DND-41 (cell line): ENCODE measurements around the gene PLEKHM3.

Experiments
- ATAC-seq: fragments of 200-7000 bp; cut with Tn5 transposase; 3 replicates; pipeline ENCODE4 v1.9.1; 2021; ENCODE audit warnings: low read depth; ENCODE audit not compliant: insufficient read depth
- DNase-seq: peaks from one replicate; pipeline ENCODE4 v3.0.0-alpha.2; 2020
- H2AFZ ChIP-seq: 2 replicates; pipeline ENCODE4 v1.6.0; 2012; ENCODE audit warnings: low read depth, low read length
- H3K27ac ChIP-seq: 2 replicates; pipeline ENCODE4 v1.5.1; 2012; ENCODE audit warnings: low read length, inconsistent platforms
- H3K27me3 ChIP-seq: fragments of 200-600 bp; sonication (generic); 2 replicates; pipeline ENCODE4 v1.6.0; 2012; ENCODE audit warnings: low read length, mild to moderate bottlenecking, inconsistent platforms; ENCODE audit not compliant: insufficient read depth, poor library complexity
- H3K36me3 ChIP-seq: 2 replicates; pipeline ENCODE4 v1.5.1; 2012; ENCODE audit warnings: low read length, inconsistent platforms; ENCODE audit not compliant: insufficient read depth
- H3K4me1 ChIP-seq: 2 replicates; pipeline ENCODE4 v1.5.1; 2012; ENCODE audit warnings: mild to moderate bottlenecking, low read length; ENCODE audit not compliant: insufficient read depth
- H3K4me2 ChIP-seq: 2 replicates; pipeline ENCODE4 v1.6.0; 2012; ENCODE audit warnings: mild to moderate bottlenecking, moderate library complexity, low read length, inconsistent platforms; ENCODE audit not compliant: insufficient read depth
- H3K4me3 ChIP-seq, 2 experiments: fragments of 200-600 bp in 1 of 2; shearing (Covaris generic) in 1 of 2; 2 replicates each; pipeline ENCODE4 v1.5.1; 2012 to 2016; ENCODE audit warnings: inconsistent platforms in 2 of 2, low read length in 2 of 2, mild to moderate bottlenecking in 2 of 2, low read depth in 1 of 2, moderate library complexity in 1 of 2
- H3K79me2 ChIP-seq: 2 replicates; pipeline ENCODE4 v1.6.0; 2012; ENCODE audit warnings: low read length, inconsistent platforms; ENCODE audit not compliant: insufficient read depth
- H3K9ac ChIP-seq: 2 replicates; pipeline ENCODE4 v1.6.0; 2012; ENCODE audit warnings: low read depth, mild to moderate bottlenecking, inconsistent platforms, low read length, moderate library complexity
- H3K9me3 ChIP-seq: 2 replicates; pipeline ENCODE4 v1.5.1; 2012; ENCODE audit warnings: low read length, moderate library complexity, mild to moderate bottlenecking, inconsistent platforms; ENCODE audit not compliant: insufficient read depth, severe bottlenecking
- H4K20me1 ChIP-seq: 2 replicates; pipeline ENCODE4 v1.6.0; 2012; ENCODE audit warnings: low read length; ENCODE audit not compliant: insufficient read depth
- CTCF ChIP-seq: IDR thresholded peaks from 2 replicates; pipeline ENCODE4 v1.5.1; 2012; ENCODE audit warnings: borderline replicate concordance, low read length, moderate library complexity, mild to moderate bottlenecking; ENCODE audit not compliant: poor library complexity, severe bottlenecking; ENCODE audit errors: extremely low read depth
- EZH2 ChIP-seq: IDR thresholded peaks from 3 replicates; pipeline ENCODE4 v1.6.1; 2012; ENCODE audit warnings: borderline replicate concordance, low read depth, mild to moderate bottlenecking, moderate library complexity, low read length, inconsistent platforms; ENCODE audit not compliant: severe bottlenecking

The PLEKHM3 gene

GRCh38 chr2:208062961-208063360, 37.6 kb upstream of the PLEKHM3 start:
- Histone ChIP-seq H3K9ac (no peak overlapping the region), H4K20me1 (no peaks in the 10 kb centered on the region), H3K79me2 (no peaks in the 10 kb centered on the region), H3K4me2 (no peak overlapping the region), H3K4me3 (no peak overlapping the region), H3K4me1 (no peaks in the 10 kb centered on the region), H2AFZ (no peak overlapping the region), H3K9me3 (no peaks in the 10 kb centered on the region), H3K27me3 (no peaks in the 10 kb centered on the region), H3K27ac (no peak overlapping the region), H3K36me3 (no peaks in the 10 kb centered on the region)
- TF ChIP-seq EZH2 (no peak), CTCF (no peak)
- DNase-seq, result no peak
- ATAC-seq, result no peak

DNA sequence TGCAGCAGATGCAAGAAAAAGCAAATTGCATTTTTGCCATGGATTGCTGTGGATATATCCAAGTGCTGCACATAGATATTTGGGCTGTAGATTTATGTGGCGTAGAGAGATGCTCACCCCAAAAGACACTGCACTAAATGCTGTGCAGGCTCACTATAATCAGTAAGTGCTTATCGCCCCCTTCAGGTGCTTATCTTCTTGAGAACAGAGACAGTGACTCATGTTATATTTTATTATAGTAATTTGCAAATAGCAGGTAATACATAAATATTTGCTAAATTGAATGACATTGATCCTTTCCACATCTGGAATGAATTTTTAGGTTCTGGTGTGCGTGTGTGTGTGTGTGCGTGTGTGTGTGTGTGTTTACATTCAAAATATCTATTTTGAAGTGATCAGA, 36.8 kb upstream of the PLEKHM3 start:
- Histone ChIP-seq H3K27ac (no peak overlapping the region), H3K79me2 (no peaks in the 10 kb centered on the region), H3K9ac (no peak overlapping the region), H3K9me3 (no peaks in the 10 kb centered on the region), H2AFZ (no peak overlapping the region), H3K27me3 (no peaks in the 10 kb centered on the region), H3K4me2 (no peak overlapping the region), H3K4me1 (no peaks in the 10 kb centered on the region), H3K36me3 (no peaks in the 10 kb centered on the region), H4K20me1 (no peaks in the 10 kb centered on the region), H3K4me3 (no peak overlapping the region)
- ATAC-seq (no peak), DNase-seq (peak; percentile 7)
- TF ChIP-seq EZH2, result no peak
- peak; percentile 45 for TF ChIP-seq CTCF

- Histone ChIP-seq H3K27ac (no peak overlapping the region), H3K9ac (no peak overlapping the region), H3K9me3 (no peaks in the 10 kb centered on the region), H3K4me2 (no peak overlapping the region), H3K36me3 (no peaks in the 10 kb centered on the region), H3K4me1 (no peaks in the 10 kb centered on the region), H3K27me3 (no peaks in the 10 kb centered on the region), H3K79me2 (no peaks in the 10 kb centered on the region), H4K20me1 (no peaks in the 10 kb centered on the region), H2AFZ (no peak overlapping the region), H3K4me3 (no peak overlapping the region)
- DNase-seq (no peak), ATAC-seq (no peak)
- TF ChIP-seq CTCF (no peak), EZH2 (no peak)
Observed at GRCh38 chr2:208057108-208057507, 31.8 kb upstream of the PLEKHM3 start.

DNA sequence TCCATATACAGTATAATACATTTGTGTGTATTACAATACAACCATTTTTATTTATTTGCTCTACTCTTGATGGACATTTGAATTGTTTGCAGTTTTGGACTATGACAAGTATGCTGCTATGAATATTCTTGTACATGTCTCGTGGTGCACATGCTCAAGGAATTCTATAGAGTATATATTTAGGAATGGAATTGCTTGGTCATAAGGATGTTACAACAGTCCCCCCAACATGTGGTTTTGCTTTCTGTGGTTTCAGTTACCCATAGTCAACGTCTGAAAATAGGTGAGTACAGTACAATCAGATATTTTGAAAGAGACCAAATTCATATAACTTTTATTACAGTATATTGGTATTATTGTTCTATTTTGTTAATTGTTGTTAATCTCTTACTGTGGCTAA, 24.1 kb upstream of the PLEKHM3 start:
- TF ChIP-seq CTCF (no peak), EZH2 (no peak)
- no peak overlapping the region for H3K4me2 ChIP-seq
- no peaks in the 10 kb centered on the region for H3K36me3 ChIP-seq
- H2AFZ ChIP-seq, result no peak overlapping the region
- no peaks in the 10 kb centered on the region for H3K4me1 ChIP-seq
- no peak overlapping the region for H3K4me3 ChIP-seq
- H3K9ac ChIP-seq, result no peak overlapping the region
- no peaks in the 10 kb centered on the region for H3K79me2 ChIP-seq
- no peaks in the 10 kb centered on the region for H3K27me3 ChIP-seq
- ATAC-seq (no peak), DNase-seq (no peak)
- no peak overlapping the region for H3K27ac ChIP-seq
- no peaks in the 10 kb centered on the region for H3K9me3 ChIP-seq
- H4K20me1 ChIP-seq, result no peaks in the 10 kb centered on the region
